GM12874 (cell line): ENCODE data around the gene APCDD1.

ENCODE experiments used
- TF ChIP-seq, protein P1 (sequence below): IDR thresholded peaks from 2 replicates; pipeline ENCODE4 v1.5.1; 2011; ENCODE audit warnings: low read depth, mild to moderate bottlenecking, control low read depth, low read length, moderate library complexity; ENCODE audit not compliant: insufficient read depth

APCDD1 gene

DNA sequence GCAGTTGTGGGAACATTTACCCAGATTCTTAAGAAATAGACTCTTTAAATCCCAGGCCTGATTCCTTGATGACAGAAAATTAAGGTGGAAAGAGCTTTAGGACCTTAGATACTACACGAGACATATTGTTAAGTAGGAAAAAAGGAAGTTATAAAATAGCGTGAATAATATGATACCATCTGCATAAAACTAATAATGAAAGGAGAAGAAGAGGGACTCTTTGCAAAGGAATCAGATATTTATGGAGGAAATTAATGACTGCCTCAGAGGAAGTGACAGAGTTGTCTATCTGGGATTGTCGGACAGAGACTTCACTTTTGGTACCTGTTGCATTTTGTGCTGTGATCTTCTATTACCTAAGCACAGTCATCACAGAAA is 20.8 kb downstream of the APCDD1 start:
- TF ChIP-seq, protein P1, sequence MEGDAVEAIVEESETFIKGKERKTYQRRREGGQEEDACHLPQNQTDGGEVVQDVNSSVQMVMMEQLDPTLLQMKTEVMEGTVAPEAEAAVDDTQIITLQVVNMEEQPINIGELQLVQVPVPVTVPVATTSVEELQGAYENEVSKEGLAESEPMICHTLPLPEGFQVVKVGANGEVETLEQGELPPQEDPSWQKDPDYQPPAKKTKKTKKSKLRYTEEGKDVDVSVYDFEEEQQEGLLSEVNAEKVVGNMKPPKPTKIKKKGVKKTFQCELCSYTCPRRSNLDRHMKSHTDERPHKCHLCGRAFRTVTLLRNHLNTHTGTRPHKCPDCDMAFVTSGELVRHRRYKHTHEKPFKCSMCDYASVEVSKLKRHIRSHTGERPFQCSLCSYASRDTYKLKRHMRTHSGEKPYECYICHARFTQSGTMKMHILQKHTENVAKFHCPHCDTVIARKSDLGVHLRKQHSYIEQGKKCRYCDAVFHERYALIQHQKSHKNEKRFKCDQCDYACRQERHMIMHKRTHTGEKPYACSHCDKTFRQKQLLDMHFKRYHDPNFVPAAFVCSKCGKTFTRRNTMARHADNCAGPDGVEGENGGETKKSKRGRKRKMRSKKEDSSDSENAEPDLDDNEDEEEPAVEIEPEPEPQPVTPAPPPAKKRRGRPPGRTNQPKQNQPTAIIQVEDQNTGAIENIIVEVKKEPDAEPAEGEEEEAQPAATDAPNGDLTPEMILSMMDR = no peak

DNA sequence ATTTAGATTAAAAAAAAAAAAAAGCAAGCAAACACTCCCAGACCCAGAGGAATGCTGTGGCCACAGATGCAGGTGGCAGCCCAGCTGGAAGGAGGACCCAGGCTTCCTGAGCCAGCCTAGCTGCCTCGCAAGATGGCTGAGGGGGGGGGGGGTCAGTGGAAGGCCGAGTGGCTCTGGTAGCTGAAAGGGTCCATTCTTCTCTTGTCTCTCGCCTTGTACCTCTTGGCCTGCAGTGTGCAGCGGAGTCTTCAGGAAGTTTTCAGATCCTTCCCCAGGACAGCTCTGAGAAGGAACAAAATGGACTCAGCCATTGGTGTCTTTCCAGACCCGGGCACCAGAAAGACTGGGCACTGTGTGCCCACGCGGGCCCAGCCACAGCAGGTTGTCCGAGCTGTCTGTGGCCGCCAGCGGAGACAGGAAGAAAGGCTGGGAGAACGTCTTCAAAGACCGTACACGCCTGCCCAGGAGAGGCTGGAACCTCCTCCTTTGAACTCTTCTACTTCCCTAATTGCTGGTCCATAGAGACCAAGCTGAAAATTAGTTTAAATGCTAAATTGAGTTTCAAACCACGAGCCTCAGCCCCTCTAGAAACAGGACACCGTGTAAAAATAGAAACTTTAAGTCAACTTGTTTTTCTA is 21.3 kb downstream of the APCDD1 start:
- TF ChIP-seq, protein P1 = no peak

DNA sequence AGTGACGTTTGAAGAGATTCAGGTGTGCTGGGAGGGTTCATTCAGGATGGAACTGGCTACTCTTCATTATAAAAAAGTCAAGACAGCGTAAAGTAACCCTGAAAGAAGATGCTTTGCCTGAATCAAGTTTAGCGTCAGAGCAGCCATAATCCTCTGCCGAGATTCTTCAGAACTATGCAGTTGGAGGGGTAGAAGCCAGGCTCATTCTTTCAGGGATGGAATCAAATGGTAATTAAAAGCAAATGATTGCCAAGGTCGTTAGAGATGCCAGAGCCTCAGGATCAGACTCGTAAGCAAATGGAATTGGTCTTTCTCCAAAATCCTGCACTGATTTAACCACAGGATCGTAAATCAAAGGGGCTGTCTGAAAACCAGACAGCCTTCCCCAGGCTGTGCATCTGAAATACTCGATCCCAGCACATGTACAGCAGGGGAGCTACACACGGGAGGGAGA is 21.9 kb downstream of the APCDD1 start:
- TF ChIP-seq, protein P1 = no peak

DNA sequence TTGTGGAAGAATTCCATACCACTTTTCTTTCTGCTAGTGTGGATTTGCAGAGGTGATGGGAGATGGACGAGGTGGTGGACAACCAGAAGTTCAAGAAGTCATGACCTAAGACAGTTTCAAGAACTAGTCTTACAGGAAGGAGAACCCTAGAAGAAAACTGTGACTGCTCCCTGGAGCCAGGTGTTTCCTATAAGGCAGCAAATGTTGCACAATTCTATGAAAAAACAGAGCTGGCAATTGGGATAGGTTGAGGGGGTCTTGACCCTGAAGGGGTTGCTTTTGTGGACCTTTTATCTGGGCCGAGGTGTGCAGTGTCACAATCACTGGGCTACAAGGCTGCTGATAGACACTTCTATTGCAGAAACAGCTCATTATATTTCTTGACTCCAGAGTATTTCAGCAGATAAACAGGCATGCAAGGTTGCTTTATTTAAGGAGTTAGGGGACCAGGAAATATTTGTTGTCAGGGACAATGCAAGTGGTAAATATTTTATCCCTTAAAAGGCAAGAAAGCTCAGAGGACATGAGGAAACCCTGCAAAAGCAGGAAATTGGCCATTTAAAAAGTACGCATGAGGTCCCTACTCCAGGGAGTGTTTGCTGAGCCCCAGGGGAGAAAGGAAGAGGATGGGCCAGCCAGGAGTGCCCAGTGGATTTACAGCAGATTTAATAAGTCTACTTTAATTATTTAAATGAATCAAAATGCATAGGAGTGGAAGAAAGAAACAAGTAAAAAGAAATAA is 22.9 kb downstream of the APCDD1 start:
- TF ChIP-seq, protein P1 = no peak

DNA sequence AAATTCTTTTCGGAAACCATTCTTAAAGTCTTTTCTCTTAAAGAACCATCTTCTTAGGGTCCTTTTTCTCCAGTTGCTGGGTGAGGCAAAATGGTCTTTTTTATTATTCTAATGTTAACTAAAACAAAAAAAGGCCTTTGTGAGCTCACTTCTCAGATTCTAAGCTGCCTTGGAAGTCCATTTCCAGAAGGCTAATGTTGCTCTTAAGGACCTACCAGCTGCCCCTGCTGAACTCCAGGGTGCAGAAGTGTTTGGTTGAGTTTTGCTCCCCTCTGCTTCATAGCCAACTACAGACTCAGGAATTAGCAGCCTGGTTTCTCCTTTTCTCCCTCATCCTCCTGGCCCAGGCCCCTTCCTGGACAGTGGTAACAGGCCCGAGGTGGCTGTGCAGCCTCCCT is 23.4 kb downstream of the APCDD1 start:
- TF ChIP-seq, protein P1 = no peak

DNA sequence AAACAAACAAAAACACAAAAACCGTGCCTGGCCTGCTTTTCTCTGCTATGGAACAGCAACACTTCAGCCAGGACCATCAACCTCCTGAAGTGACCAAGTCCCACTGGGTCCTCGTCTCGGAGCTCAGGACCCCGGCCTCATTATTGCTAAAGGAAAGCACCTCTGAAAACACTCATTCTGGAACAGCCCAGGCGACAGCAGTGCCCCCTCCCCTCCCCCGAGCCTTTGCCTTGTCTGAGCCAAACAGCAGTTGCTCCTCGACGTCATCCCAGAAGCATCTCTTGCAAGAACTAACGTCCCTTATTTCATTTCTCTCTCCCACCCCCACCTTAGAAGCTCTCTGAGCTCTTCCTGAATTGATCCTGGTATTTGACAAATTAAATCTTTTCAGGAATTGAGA is 27.4 kb downstream of the APCDD1 start:
- TF ChIP-seq, protein P1 = no peak

DNA sequence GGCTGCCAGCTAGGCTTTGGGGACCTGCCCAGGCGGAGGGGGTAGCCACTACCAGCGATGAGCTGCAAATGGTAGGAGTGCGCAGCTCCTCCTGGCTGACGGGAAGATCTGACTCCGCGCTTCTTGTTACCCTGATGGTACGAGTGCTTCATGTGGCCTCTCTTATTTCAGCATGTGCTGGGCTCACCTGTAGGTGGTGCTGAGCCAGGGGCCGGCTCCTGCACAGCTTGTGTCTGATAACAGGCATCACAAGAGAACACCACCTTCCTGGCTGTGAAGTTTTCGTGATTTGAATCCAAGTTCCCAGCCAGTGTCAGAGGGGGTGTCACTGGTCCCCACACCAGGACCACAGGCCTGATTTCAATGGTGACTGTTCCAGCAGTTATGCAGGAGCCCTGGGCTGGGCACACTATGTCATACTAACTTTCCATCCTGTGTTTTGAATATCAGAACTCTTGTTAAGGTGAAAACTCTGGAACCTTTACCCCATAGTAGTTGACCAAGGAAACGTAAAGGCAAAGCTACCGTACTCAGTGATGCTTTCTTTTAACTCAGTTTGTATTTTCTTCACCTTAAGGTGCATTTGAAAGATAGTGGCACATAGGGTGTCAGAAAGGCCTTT is 28.0 kb downstream of the APCDD1 start:
- TF ChIP-seq, protein P1 = peak; percentile 29; the same call in 1 of the 2 replicates
